ENCODE measurements around the gene TIMM44.
A peak's percentile ranks its signal among the peaks of the same experiment; 100 is the strongest.
"Not testable (repeated sequence)": the region's sequence is repeated elsewhere in the genome, so short reads cannot be mapped to it uniquely, and the experiment has no call there.

Gene TIMM44

GRCh38 chr19:7976461-7976860 lies 33.0 kb upstream of the TIMM44 start:
- no peak for DNase-seq (ENCODE audit: low spot score)

DNA sequence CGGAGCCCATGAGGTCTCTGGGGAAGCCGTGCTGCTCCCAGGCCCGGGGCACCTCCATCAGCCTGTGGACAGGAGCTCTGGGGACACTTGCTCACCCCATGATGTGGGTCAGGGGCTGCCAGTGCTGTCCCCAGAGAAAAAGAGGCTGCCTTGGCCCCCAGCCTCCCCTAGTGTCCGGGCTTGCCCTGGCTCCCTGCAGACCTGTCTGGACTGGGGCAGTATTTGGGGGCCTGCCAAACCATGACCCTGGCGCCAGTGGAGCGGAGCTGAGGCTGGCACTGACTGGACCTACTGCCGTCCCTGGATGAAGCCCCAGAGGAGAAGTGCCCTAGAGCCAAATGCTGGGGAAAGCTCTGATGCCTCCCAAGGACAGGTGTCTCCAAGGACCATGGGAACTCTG lies 31.6 kb upstream of the TIMM44 start:
- no peak for DNase-seq (ENCODE audit: low spot score)

DNA sequence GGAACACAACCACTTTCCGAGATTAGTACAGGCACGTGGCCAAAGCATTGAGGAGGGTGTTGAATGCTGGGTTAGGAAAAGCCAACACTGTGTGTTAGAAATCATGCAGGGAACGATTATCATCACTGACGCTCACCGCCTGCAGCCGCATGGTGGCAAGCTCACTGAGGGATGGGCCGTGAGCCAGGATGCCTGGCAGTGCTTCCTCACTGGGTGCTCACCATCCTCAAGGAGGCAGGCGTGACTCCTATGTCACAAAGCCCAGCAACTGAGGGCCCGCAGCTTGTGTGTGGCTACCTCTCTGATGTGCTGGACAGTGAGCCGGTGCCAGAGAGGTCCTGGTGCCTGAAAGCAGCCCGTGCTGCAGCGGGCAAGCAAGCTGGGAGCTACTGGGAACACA lies 30.4 kb upstream of the TIMM44 start:
- no peak for DNase-seq (ENCODE audit: low spot score)

DNA sequence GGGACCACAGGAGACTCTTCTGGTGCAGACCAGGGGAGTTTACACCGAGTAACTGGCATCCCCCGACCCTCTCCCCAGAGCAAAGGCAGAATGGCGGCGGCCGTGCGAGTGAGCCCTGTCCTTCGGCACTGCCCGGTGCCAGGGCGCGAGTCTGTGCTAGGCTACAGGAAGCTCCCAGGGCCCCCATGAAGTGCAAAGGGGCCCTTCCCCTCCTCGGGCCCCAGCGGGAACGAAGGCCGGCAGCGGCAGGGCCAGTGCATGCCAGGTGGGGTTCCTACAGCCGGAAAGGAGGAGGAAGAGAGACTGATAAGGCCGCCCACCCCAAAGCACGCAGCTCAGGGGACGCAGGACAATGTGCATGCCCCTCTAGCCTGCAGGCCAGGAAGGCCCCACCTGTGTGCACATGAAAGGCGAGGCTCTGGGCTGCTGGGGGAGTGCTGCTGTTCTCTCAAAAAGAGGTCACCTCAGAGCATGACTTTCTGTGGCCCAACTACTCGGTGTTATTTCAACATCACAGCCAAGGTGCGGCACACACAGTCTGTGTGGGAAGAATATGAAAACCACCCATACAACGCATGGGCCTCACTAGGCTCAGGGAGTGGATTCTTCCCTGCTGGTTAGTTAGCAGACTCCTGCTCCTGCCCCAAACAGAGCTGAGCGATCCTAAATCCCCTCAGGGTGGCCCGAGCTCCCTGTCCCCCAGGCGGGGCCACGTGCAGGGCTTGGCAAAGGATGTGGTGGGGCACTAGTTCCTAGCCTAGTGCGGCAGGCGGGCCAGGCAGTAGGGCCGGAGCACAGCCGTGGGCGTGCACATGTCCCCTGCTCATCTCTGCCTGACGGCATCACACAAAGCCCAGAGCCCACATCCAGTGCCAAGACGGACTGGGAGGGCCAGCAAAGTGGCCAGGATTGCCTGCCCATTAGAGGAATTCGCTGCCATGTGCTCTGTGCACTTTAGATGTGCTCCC lies 28.4 kb upstream of the TIMM44 start:
- no peak for DNase-seq (ENCODE audit: low spot score)

DNA sequence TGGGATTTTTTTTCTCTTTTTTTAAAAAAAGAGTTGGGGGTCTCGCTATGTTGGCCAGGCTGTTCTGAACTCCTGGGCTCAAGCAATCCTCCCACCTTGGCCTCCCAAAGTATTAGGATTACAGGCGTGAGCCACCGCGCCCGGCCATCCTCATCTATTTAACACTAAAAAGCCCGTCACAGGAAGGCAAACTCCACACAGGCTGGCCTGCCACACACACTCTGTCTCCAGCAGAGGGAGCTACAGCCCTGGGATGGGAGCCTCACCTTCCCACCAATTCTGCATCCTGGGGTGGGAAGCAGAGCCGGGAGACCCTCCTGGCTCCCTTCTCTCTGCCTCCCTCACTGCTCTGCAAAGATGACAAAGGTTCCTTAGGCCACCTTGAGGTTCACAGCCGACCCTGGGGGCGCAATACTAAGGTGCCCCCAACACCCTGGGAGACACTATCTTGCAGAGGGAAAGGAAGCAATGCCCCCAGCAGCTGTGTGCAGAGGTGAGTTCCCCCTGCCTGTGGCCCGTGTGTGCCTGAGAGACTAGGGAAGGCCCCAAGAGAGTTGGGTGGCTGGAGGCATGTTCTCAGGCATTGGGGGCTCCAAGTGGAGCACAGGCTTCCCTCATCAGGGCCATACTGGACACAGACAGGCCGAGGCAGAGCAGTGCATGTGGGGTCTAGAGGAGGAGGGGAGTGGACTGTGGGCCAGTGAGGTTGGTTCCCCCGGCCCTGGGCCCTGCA lies 27.4 kb upstream of the TIMM44 start:
- DNase-seq (ENCODE audit: low spot score): peak; percentile 53

- DNase-seq (ENCODE audit: low spot score): no peak
Observed at GRCh38 chr19:7969555-7969939, 26.1 kb upstream of the TIMM44 start.

GRCh38 chr19:7968796-7969554 lies 25.5 kb upstream of the TIMM44 start:
- no peak for DNase-seq (ENCODE audit: low spot score)

DNA sequence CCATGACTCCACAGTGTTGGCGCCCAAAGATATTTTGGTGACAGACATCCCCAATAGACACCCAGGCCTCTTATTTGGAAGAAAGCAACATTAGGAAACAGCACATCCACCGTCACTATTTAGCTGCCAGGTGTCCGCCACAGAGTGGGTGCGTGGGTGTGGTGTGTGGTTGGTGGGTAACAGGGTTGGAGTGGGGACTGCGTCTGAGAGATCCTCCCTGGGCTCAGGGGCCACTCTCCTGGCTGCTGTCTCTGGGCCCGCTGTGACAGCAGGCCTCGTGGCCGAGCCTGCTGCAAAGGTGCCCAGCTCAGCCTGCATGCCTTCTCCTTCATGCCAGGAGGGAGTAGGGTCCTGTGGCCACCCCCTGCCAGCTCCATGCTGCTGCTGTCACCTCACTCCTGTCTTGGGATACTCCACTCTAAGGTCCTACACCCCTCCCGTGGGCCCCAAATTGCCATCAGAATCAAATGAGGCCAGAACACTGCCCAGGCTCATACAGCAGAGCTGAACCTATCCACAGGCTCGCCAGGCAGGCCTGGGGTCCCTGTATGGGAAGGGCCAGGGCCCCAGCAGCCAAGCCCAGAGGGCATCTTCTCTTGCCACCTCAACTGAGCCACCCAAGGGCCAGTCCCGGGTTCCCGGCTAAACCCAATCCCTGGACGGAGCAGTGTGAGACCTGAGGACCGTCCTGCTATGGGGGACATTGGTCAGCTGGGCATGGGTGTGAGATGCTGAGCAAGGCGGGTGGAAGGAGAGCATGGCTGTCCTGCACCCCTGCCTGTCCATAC lies 24.7 kb upstream of the TIMM44 start:
- no peak for DNase-seq (ENCODE audit: low spot score)

GRCh38 chr19:7965921-7966665 lies 22.6 kb upstream of the TIMM44 start:
- DNase-seq (ENCODE audit: low spot score): no peak

- no peak for DNase-seq (ENCODE audit: low spot score)
Observed at GRCh38 chr19:7965259-7965841, 21.9 kb upstream of the TIMM44 start.

DNA sequence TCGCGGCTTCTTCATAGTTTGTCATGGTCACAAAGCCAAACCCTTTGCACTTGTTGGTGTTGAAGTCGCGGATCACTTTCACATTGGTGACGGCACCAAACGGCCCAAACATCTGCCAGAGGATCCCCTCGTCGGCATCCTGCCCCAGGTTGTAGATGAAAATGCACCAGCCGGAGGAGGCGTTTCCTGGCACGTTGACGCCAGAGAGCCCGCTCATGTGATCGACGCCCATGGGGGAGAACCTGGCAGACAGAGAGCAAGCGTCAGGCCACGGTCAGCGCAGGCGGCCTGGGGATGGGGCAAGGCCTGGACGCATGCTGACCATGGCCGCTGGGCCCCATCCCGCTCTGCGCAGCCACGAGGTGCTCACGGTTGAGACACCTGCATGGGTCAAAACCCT lies 20.1 kb upstream of the TIMM44 start:
- DNase-seq (ENCODE audit: low spot score): no peak

- no peak for DNase-seq (ENCODE audit: low spot score)
Observed at GRCh38 chr19:7962644-7963268, 19.3 kb upstream of the TIMM44 start.

DNA sequence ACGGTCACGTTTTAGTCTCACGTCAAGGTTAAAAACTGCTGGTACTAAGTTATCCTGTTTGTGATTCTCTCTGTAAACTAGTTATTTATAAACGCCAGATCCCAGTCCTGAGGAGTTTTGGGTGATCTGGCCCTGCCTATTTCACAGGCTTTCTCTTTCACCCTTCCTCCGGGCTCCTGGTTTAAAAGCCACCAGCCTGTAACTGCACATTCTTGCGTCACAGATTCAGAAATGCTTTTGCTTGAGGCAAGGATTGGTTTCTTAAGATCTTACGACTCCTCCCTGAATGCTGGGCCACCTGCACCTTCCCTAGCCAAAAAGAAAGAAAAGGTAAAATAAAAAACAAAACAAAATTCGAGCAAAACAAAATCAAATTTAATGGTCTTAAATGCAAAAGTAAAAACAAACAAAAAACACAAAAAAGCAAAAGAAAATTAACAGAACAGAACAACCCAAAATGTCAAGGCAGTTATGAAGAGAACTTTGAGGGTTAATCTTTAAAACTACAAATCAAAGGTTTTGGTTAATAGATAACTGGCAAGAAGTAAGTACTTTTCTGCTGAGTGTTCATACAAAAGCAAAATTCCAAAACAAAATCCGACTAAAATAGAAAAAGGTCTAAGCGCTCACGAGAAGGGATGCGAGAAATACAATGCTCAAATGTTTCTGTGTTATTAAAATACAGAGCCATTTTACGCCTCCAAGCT lies 18.6 kb upstream of the TIMM44 start:
- DNase-seq (ENCODE audit: low spot score): no peak

- DNase-seq (ENCODE audit: low spot score): not testable (repeated sequence)
Observed at GRCh38 chr19:7961082-7961481, 17.6 kb upstream of the TIMM44 start.

- DNase-seq (ENCODE audit: low spot score): no peak
Observed at GRCh38 chr19:7959211-7959610, 15.7 kb upstream of the TIMM44 start.

- no peak for DNase-seq (ENCODE audit: low spot score)
Observed at GRCh38 chr19:7955696-7956095, 12.2 kb upstream of the TIMM44 start.

GRCh38 chr19:7953576-7953975 lies 10.1 kb upstream of the TIMM44 start:
- no peak for DNase-seq (ENCODE audit: low spot score)

GRCh38 chr19:7953060-7953459 lies 9.6 kb upstream of the TIMM44 start:
- DNase-seq (ENCODE audit: low spot score): no peak

DNA sequence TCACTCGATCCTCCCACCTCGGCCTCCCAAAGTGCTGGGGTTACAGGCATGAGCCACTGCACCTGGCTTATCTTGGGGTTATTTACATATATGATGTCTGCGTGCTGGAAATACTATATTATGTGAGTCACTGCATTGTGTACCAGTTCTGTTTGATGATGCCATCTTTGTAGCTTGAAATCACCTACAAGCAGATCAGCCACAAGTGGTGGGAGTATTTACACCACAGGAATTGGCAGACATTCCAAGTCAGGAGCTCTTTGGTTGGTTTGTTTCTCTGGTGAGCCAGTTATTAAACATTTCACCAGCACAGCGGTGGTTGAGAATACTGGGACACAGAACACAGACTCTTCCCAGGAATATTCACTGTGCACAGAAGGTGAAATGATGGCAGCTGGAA lies 4.5 kb upstream of the TIMM44 start:
- DNase-seq (ENCODE audit: low spot score): no peak

Data from NAMALWA (cell line).